NCI-H2107 (cell line): ENCODE results near the gene SLC41A3.

Experiments
- DNase-seq: peaks from one replicate; lab custom pipeline; 2025; lab: John Stamatoyannopoulos, UW

The SLC41A3 gene

GRCh38 chr3:126083913-126084767, at the start of gene SLC41A3:
Gene SLC41A3 (minus strand): TSS chr3:126084124. CDS start chr3:126068219, 15,905 bp downstream.
- DNase-seq: peak; percentile 73

GRCh38 chr3:126133606-126134005, 49.7 kb upstream of the SLC41A3 start:
- DNase-seq: no peak

GRCh38 chr3:126132751-126133511, 49.0 kb upstream of the SLC41A3 start:
- no peak for DNase-seq

GRCh38 chr3:126131881-126132750, 48.2 kb upstream of the SLC41A3 start:
- DNase-seq: no peak

GRCh38 chr3:126130981-126131745, 47.2 kb upstream of the SLC41A3 start:
- DNase-seq: no peak

- no peak for DNase-seq
Observed at GRCh38 chr3:126130081-126130855, 46.3 kb upstream of the SLC41A3 start.

DNA sequence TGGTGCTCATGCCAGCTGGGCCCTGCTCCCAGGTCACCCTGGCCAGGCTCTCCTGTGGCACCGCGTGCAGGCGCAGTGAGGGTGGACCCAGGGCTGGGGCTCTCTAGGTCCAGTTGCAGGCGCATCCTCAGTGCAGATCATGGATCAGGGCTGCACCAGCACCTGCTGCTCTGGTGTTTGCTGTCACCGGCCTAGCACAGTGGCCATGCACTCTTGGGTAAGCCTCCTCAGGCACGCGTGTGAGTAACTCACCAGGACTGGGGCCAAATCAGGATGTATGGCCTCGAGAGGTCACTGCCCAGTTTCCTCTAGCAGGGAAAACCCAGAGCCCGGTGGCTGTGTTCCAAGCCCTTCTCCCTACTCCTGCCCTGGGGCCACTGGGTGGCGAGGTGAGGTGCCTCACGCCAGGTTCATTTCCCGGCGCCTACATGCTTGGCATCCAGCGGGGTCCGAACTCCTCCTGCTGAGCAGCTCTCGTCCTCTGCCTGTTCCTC, 45.5 kb upstream of the SLC41A3 start:
- DNase-seq: no peak

GRCh38 chr3:126128504-126129397, 44.8 kb upstream of the SLC41A3 start:
- no peak for DNase-seq

- DNase-seq: no peak
Observed at GRCh38 chr3:126127904-126128303, 44.0 kb upstream of the SLC41A3 start.

GRCh38 chr3:126127452-126127851, 43.5 kb upstream of the SLC41A3 start:
- no peak for DNase-seq

DNA sequence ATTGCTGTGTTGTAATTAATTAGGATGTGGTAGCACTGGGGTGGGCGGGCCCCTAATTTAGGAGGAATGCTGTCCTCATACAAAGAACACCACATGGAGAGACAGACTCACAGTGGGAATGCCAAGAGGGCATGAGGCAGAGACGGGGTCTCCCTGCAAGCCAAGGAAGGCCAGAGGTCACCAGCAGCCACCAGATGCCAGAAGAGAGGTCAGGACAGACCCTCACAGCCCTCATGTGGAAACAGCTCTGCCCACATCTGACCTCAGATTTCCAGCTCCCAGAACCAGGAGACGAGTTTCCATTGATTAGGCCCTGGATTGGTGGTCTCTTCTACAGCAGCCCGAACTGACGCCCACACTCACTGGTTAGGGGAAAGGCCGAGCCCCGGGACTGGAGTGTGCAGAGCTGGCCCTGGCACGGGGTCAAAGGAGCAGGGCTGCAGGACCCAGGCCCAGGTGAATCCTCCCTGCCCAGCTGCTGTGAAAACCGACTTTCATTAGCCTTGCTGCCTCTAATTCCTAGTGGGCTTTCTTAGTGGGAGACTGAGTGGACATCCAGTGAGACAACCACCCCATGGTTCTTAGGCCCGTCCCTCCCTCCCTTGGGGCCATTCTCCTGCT, 43.0 kb upstream of the SLC41A3 start:
- DNase-seq: no peak

GRCh38 chr3:126126286-126126685, 42.4 kb upstream of the SLC41A3 start:
- no peak for DNase-seq

- DNase-seq: no peak
Observed at GRCh38 chr3:126125781-126126251, 41.9 kb upstream of the SLC41A3 start.

- DNase-seq: no peak
Observed at GRCh38 chr3:126125341-126125740, 41.4 kb upstream of the SLC41A3 start.

GRCh38 chr3:126124896-126125295, 41.0 kb upstream of the SLC41A3 start:
- DNase-seq: no peak

GRCh38 chr3:126124148-126124868, 40.4 kb upstream of the SLC41A3 start:
- DNase-seq: no peak

DNA sequence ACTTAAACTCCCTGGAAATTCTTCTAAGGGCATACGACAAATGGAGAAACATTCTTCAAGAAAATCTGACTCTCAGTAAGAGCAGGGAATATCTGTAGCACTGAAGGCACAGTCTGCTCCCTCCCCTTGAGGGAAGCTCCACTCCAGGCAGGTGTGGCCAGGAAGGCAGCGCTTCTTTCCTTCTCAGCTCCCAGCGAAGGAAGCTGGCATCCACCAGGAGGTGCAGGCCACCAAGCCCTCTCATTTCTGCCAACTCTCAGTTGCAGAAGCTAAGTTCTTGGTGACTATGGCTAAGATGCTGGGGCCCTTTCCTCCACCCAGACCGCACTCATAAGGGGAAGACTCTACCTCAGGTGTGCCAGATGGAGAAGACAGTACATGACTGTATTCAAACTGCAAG, 37.7 kb upstream of the SLC41A3 start:
- no peak for DNase-seq

GRCh38 chr3:126121074-126121473, 37.1 kb upstream of the SLC41A3 start:
- no peak for DNase-seq
